Stimulated activated CD8-positive, alpha-beta memory T cell treated with anti-CD3 and anti-CD28 coated beads, Interleukin-15, amount 100 ng/mL, for 24 hours (primary cell): ENCODE results near the gene LDB2.
"Not testable (repeated sequence)": the region's sequence is repeated elsewhere in the genome, so short reads cannot be mapped to it uniquely, and the experiment has no call there.

Experiments used
- DNase-seq: peaks from one replicate; pipeline ENCODE4 v3.0.0-alpha.2; 2020; ENCODE audit warnings: low read depth

LDB2 gene

GRCh38 chr4:16544869-16545268 is 353.6 kb downstream of the LDB2 start:
- no peak for DNase-seq

- DNase-seq = no peak
Measured at GRCh38 chr4:16544251-16544721, 354.2 kb downstream of the LDB2 start.

GRCh38 chr4:16537926-16538325 is 360.5 kb downstream of the LDB2 start:
- no peak for DNase-seq

- no peak for DNase-seq
Measured at GRCh38 chr4:16532240-16532970, 366.0 kb downstream of the LDB2 start.

GRCh38 chr4:16530688-16531635 is 367.5 kb downstream of the LDB2 start:
- no peak for DNase-seq

- no peak for DNase-seq
Measured at GRCh38 chr4:16524911-16525554, 373.4 kb downstream of the LDB2 start.

- DNase-seq = no peak
Measured at GRCh38 chr4:16524406-16524805, 374.0 kb downstream of the LDB2 start.

GRCh38 chr4:16523526-16523925 is 374.9 kb downstream of the LDB2 start:
- not testable (repeated sequence) for DNase-seq

GRCh38 chr4:16521156-16521915 is 377.1 kb downstream of the LDB2 start:
- no peak for DNase-seq

- DNase-seq = no peak
Measured at GRCh38 chr4:16516796-16517439, 381.5 kb downstream of the LDB2 start.

- no peak for DNase-seq
Measured at GRCh38 chr4:16513876-16514275, 384.6 kb downstream of the LDB2 start.

GRCh38 chr4:16508968-16509367 is 389.5 kb downstream of the LDB2 start:
- no peak for DNase-seq

- DNase-seq = no peak
Measured at GRCh38 chr4:16505726-16506125, 392.7 kb downstream of the LDB2 start.

GRCh38 chr4:16505267-16505666 is 393.2 kb downstream of the LDB2 start:
- DNase-seq = no peak

- no peak for DNase-seq
Measured at GRCh38 chr4:16503421-16504100, 394.9 kb downstream of the LDB2 start.

GRCh38 chr4:16498978-16499377 is 399.5 kb downstream of the LDB2 start:
- no peak for DNase-seq

- DNase-seq = no peak
Measured at GRCh38 chr4:16496501-16496900, 401.9 kb downstream of the LDB2 start.

- DNase-seq = no peak
Measured at GRCh38 chr4:16492872-16493271, 405.6 kb downstream of the LDB2 start.

- no peak for DNase-seq
Measured at GRCh38 chr4:16489226-16489625, 409.2 kb downstream of the LDB2 start.

GRCh38 chr4:16488084-16488483 is 410.4 kb downstream of the LDB2 start:
- no peak for DNase-seq

- no peak for DNase-seq
Measured at GRCh38 chr4:16484711-16485110, 413.7 kb downstream of the LDB2 start.
